ENCODE measurements around the gene C1QL4.

- no peak for TF ChIP-seq CTCF (IDR thresholded peaks at IDR 0.05; ENCODE audit: low read depth, low read length)
- no peak for TF ChIP-seq EZH2phosphoT487 (IDR thresholded peaks at IDR 0.05; ENCODE audit: low read depth)
Observed at GRCh38 chr12:49368240-49368600, 31.2 kb upstream of the C1QL4 start.

All from OCI-LY3 (cell line).